LNCAP (cell line): ENCODE results near the gene SLC16A8.

Source experiments
- CTCF ChIP-seq: fragments of 450-650 bp; IDR thresholded peaks from 2 replicates; pipeline ENCODE4 v1.5.1; 2017; ENCODE audit warnings: mild to moderate bottlenecking

Gene SLC16A8

GRCh38 chr22:38083931-38084631, at the start of gene SLC16A8:
Gene SLC16A8, minus strand, starts transcription at chr22:38084184. Its CDS starts 1,311 bp downstream, at chr22:38082873.
- TF ChIP-seq CTCF: no peak

- TF ChIP-seq CTCF: no peak
These were observed 49.3 kb upstream of the SLC16A8 start for GRCh38 chr22:38133331-38133730.

- TF ChIP-seq CTCF: no peak
These were observed 48.8 kb upstream of the SLC16A8 start for GRCh38 chr22:38132794-38133193.

GRCh38 chr22:38132136-38132535, 48.2 kb upstream of the SLC16A8 start:
- TF ChIP-seq CTCF: no peak

- TF ChIP-seq CTCF: no peak
These were observed 47.4 kb upstream of the SLC16A8 start for GRCh38 chr22:38131399-38131798.

- TF ChIP-seq CTCF: no peak
These were observed 45.9 kb upstream of the SLC16A8 start for GRCh38 chr22:38129856-38130255.

GRCh38 chr22:38129021-38129420, 45.0 kb upstream of the SLC16A8 start:
- no peak for TF ChIP-seq CTCF

- no peak for TF ChIP-seq CTCF
These were observed 43.9 kb upstream of the SLC16A8 start for GRCh38 chr22:38127869-38128268.
